K562 (cell line): ENCODE data around the gene SRCAP. TPM values are rescaled to one million over a fixed set of nuclear protein-coding genes. Genes with fewer than 3 reads are reported as not detected.

Experiments
- BRCA1 ChIP-seq, 2 experiments: fragments of 450-650 bp in 1 of 2; sonication (generic) in 1 of 2; formaldehyde crosslinking in 1 of 2; IDR thresholded peaks; 2 replicates each; pipeline versions ENCODE4 v1.5.0 to v1.6.1; 2017 to 2020; ENCODE audit warnings: mild to moderate bottlenecking in 1 of 2, missing genetic modification reagents in 1 of 2
- CSDE1 ChIP-seq, 2 experiments: fragments of 450-650 bp; IDR thresholded peaks; 2 replicates each; pipeline ENCODE4 v1.6.1; 2016; ENCODE audit warnings: mild to moderate bottlenecking in 1 of 2
- HMG20B ChIP-seq: fragments of 250-450 bp; sonication (Bioruptor Pico); IDR thresholded peaks from 2 replicates; pipeline ENCODE4 v1.5.0; 2021; ENCODE audit warnings: mild to moderate bottlenecking
- KAT7 ChIP-seq: sonication (generic); formaldehyde crosslinking; IDR thresholded peaks from 2 replicates; pipeline ENCODE4 v1.8.0; 2022; ENCODE audit warnings: missing genetic modification reagents, mild to moderate bottlenecking, borderline replicate concordance
- NFYB ChIP-seq: IDR thresholded peaks from 2 replicates; pipeline ENCODE4 v1.6.1; 2011; ENCODE audit warnings: mild to moderate bottlenecking, moderate library complexity; ENCODE audit not compliant: insufficient read length; ENCODE audit errors: extremely low read depth
- POLR2AphosphoS5 ChIP-seq: IDR thresholded peaks from 2 replicates; pipeline ENCODE4 v1.6.1; 2011; ENCODE audit warnings: mild to moderate bottlenecking, low read depth, low read length, moderate library complexity; ENCODE audit not compliant: control insufficient read depth, insufficient read depth
- RFX5 ChIP-seq: IDR thresholded peaks from 2 replicates; pipeline ENCODE4 v1.6.1; 2011; ENCODE audit warnings: low read depth, mild to moderate bottlenecking, improper control_type of control experiment, low read length
- TCF3 ChIP-seq: sonication (generic); formaldehyde crosslinking; IDR thresholded peaks from 2 replicates; pipeline ENCODE4 v1.4.0; 2020; ENCODE audit warnings: mild to moderate bottlenecking, missing genetic modification reagents
- VEZF1 ChIP-seq: fragments of 200-800 bp; sonication (Bioruptor generic); IDR thresholded peaks from 2 replicates; pipeline ENCODE4 v1.6.1; 2017; ENCODE audit warnings: missing genetic modification characterization, missing compliant biosample characterization
- ZFX ChIP-seq: sonication (generic); formaldehyde crosslinking; IDR thresholded peaks from 2 replicates; pipeline ENCODE4 v1.8.0; 2022; ENCODE audit warnings: mild to moderate bottlenecking, missing genetic modification reagents, moderate library complexity
- polyA plus RNA-seq, 8 experiments: library from polyadenylated mRNA; depleted of rRNA in 4 of 8; stranded (reverse) in 5 of 8; unstranded in 3 of 8; fragments of >200 nt; fragmentation: Nextera tagmentation in 2 of 8; fragmentation: Illumina TruSeq in 1 of 8; extraction: Ambion mirVana in 2 of 8; extraction: Trizol in 1 of 8; gene quantifications; 2 replicates each; pipeline versions ENCODE4 v1.2.1 to v1.2.3, GENCODE V29; 2011 to 2014; ENCODE audit warnings: inconsistent platforms in 1 of 8, missing spikeins in 1 of 8
- total RNA-seq, 7 experiments: library from RNA; depleted of rRNA in 6 of 7; stranded (reverse); fragments of >200 nt in 6 of 7; fragmentation: Illumina TruSeq in 2 of 7; extraction: Trizol in 2 of 7; gene quantifications; 2 replicates each; pipeline versions ENCODE4 v1.2.1 to v1.2.3, GENCODE V29; 2011 to 2021; ENCODE audit warnings: low replicate concordance in 1 of 7
- TF ChIP-seq, protein P1 (sequence below), 3 experiments: IDR thresholded peaks in 2 of 3; conservative IDR thresholded peaks in 1 of 3; 2 replicates each; pipeline ENCODE4 v1.5.1; 2011 to 2012; ENCODE audit warnings: low read length in 3 of 3, mild to moderate bottlenecking in 3 of 3, control low read depth in 2 of 3, improper control_type of control experiment in 1 of 3, inconsistent platforms in 1 of 3, low read depth in 1 of 3, mixed read lengths in 1 of 3, moderate library complexity in 1 of 3; ENCODE audit not compliant: insufficient read depth in 2 of 3
- TF ChIP-seq, protein P2 (sequence below): sonication (generic); formaldehyde crosslinking; IDR thresholded peaks from 2 replicates; pipeline ENCODE4 v1.8.1; 2023; ENCODE audit warnings: mild to moderate bottlenecking, missing genetic modification reagents
- TF ChIP-seq, protein P3 (sequence below): sonication (generic); formaldehyde crosslinking; IDR thresholded peaks from 2 replicates; pipeline ENCODE4 v1.8.0; 2022; ENCODE audit warnings: missing genetic modification reagents, mild to moderate bottlenecking, moderate library complexity, borderline replicate concordance

The SRCAP gene
- total and polyA plus RNA-seq, 9 of the 15 experiments (the other 6 are each of a cell fraction or from before 2014, with no cell fraction given), result 0.21 to 62.6 (median 5.8) TPM

DNA sequence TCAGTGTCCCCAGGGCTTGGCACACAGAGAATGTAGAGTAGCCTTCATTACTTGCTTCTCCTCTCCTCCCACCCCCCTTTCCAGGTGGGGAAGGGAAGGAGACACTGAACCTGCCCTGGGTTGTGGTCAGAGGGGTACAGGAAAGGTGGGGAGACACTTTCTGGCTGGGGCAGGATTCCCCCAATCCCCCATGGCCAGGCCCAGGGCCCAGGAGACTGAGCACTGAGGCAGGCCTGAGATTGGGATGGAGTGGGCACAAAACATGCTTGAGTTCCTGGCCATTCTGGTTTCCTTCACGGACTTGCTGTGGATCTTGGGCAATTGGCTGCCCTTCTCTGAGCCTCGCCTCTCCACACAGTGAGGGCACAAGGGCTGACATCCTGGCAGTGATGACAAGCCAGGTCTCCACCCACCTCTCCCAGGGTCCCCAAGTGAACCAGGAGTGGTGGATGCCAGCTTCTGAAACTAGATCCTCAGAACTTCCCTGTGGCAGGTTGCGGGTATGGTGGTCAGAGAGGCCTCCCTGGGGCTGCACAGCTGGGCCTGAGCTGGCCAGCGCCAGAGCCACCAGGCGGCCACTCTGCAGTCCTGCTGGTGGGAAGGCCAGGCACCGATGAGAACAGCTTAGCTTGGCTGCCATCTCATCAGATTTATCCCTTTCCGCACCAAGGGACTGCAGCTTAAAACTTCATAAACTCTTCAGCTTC, 78.8 kb downstream of the SRCAP start (continued):
- TF ChIP-seq VEZF1 (CRISPR knock-in tag) (0 out of 2 replicates have a peak, but pooled peaks have one; percentile 7), HMG20B (no peak), BRCA1 (IDR thresholded peaks at IDR 0.05) (no peak), BRCA1 (CRISPR knock-in tag; IDR thresholded peaks at IDR 0.05) (0 out of 2 replicates have a peak, but pooled peaks have one; percentile 9), RFX5 (no peak), CSDE1 (IDR thresholded peaks at IDR 0.05) (no peak), NFYB (no peak), POLR2AphosphoS5 (peak; percentile 44; the same call in 1 of the 2 replicates), TCF3 (no peak), KAT7 (CRISPR knock-in tag) (0 out of 2 replicates have a peak, but pooled peaks have one; percentile 54), ZFX (CRISPR knock-in tag) (peak; percentile 44)
- TF ChIP-seq, protein P1, sequence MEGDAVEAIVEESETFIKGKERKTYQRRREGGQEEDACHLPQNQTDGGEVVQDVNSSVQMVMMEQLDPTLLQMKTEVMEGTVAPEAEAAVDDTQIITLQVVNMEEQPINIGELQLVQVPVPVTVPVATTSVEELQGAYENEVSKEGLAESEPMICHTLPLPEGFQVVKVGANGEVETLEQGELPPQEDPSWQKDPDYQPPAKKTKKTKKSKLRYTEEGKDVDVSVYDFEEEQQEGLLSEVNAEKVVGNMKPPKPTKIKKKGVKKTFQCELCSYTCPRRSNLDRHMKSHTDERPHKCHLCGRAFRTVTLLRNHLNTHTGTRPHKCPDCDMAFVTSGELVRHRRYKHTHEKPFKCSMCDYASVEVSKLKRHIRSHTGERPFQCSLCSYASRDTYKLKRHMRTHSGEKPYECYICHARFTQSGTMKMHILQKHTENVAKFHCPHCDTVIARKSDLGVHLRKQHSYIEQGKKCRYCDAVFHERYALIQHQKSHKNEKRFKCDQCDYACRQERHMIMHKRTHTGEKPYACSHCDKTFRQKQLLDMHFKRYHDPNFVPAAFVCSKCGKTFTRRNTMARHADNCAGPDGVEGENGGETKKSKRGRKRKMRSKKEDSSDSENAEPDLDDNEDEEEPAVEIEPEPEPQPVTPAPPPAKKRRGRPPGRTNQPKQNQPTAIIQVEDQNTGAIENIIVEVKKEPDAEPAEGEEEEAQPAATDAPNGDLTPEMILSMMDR (IDR thresholded peaks at IDR 0.05 in 2 of 3, conservative IDR thresholded peaks at IDR 0.05 in 1 of 3; ENCODE audit: insufficient read depth in 2 of 3, low read depth in 1 of 3, low read length in 3 of 3), result peak in 1 of 3 experiments; percentile 26; a peak in 1 of 6 replicates
- TF ChIP-seq, protein P2, sequence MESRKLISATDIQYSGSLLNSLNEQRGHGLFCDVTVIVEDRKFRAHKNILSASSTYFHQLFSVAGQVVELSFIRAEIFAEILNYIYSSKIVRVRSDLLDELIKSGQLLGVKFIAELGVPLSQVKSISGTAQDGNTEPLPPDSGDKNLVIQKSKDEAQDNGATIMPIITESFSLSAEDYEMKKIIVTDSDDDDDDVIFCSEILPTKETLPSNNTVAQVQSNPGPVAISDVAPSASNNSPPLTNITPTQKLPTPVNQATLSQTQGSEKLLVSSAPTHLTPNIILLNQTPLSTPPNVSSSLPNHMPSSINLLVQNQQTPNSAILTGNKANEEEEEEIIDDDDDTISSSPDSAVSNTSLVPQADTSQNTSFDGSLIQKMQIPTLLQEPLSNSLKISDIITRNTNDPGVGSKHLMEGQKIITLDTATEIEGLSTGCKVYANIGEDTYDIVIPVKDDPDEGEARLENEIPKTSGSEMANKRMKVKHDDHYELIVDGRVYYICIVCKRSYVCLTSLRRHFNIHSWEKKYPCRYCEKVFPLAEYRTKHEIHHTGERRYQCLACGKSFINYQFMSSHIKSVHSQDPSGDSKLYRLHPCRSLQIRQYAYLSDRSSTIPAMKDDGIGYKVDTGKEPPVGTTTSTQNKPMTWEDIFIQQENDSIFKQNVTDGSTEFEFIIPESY (CRISPR knock-in tag), result peak; percentile 84
- TF ChIP-seq, protein P3, sequence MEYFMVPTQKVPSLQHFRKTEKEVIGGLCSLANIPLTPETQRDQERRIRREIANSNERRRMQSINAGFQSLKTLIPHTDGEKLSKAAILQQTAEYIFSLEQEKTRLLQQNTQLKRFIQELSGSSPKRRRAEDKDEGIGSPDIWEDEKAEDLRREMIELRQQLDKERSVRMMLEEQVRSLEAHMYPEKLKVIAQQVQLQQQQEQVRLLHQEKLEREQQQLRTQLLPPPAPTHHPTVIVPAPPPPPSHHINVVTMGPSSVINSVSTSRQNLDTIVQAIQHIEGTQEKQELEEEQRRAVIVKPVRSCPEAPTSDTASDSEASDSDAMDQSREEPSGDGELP (CRISPR knock-in tag), result peak; percentile 7; the same call in 1 of the 2 replicates
